RWPE2 (cell line): Measurements from ENCODE around the gene CLEC17A.
"Not testable (repeated sequence)": the region's sequence is repeated elsewhere in the genome, so short reads cannot be mapped to it uniquely, and the experiment has no call there.

Source experiments
- ATAC-seq: fragments of 200-7000 bp; cut with Tn5 transposase; 3 replicates; pipeline ENCODE4 v1.9.1; 2021; ENCODE audit warnings: low read depth
- DNase-seq: peaks from one replicate; pipeline ENCODE4 v3.0.0-alpha.2; 2020; ENCODE audit warnings: low spot score
- H3K27ac ChIP-seq: fragments of 450-650 bp; 2 replicates; pipeline ENCODE4 v1.5.1; 2017; ENCODE audit warnings: mild to moderate bottlenecking; ENCODE audit not compliant: poor library complexity, severe bottlenecking
- H3K27me3 ChIP-seq: fragments of 250-450 bp; sonication (Bioruptor Pico); 2 replicates; pipeline ENCODE4 v1.5.1; 2021; ENCODE audit warnings: mild to moderate bottlenecking, moderate library complexity; ENCODE audit not compliant: insufficient read depth, poor library complexity, severe bottlenecking
- H3K36me3 ChIP-seq: fragments of 250-450 bp; sonication (Bioruptor Pico); 2 replicates; pipeline ENCODE4 v1.5.1; 2020; ENCODE audit warnings: low read depth, mild to moderate bottlenecking, moderate library complexity
- H3K4me1 ChIP-seq: fragments of 250-450 bp; sonication (Bioruptor Pico); 2 replicates; pipeline ENCODE4 v1.5.1; 2021; ENCODE audit warnings: mild to moderate bottlenecking, moderate library complexity; ENCODE audit not compliant: insufficient read depth, poor library complexity, severe bottlenecking
- H3K4me3 ChIP-seq: fragments of 250-450 bp; sonication (Bioruptor Pico); 2 replicates; pipeline ENCODE4 v1.5.1; 2021; ENCODE audit warnings: mild to moderate bottlenecking, moderate library complexity; ENCODE audit not compliant: severe bottlenecking
- H3K9me3 ChIP-seq: fragments of 250-450 bp; sonication (Bioruptor Pico); 2 replicates; pipeline ENCODE4 v1.5.1; 2021; ENCODE audit warnings: mild to moderate bottlenecking, moderate library complexity; ENCODE audit not compliant: severe bottlenecking
- CTCF ChIP-seq: fragments of 450-650 bp; IDR thresholded peaks from one replicate; pipeline ENCODE4 v1.5.1; 2017; ENCODE audit warnings: mild to moderate bottlenecking, moderate library complexity; ENCODE audit not compliant: poor library complexity, severe bottlenecking

The CLEC17A gene

GRCh38 chr19:14550201-14550754 is 32.6 kb upstream of the CLEC17A start:
- Histone ChIP-seq H3K9me3 (no peaks in the 10 kb centered on the region), H3K4me3 (no peak overlapping the region), H3K27me3 (no peaks in the 10 kb centered on the region), H3K27ac (peak overlapping the region; percentile 71), H3K36me3 (peaks cover 28% of the 10 kb centered on the region), H3K4me1 (peaks cover 28% of the 10 kb centered on the region)
- ATAC-seq (peak; percentile 63), DNase-seq (peak; percentile 77)
- no peak for TF ChIP-seq CTCF

GRCh38 chr19:14551134-14552005 is 31.5 kb upstream of the CLEC17A start:
- not testable (repeated sequence) for H3K27me3 ChIP-seq, H3K4me3 ChIP-seq, H3K9me3 ChIP-seq
- peak; percentile 80 for DNase-seq
- H3K36me3 ChIP-seq: peaks cover 22% of the 10 kb centered on the region
- H3K27ac ChIP-seq: peak overlapping the region; percentile 71
- TF ChIP-seq CTCF: peak; percentile 51
- peaks cover 22% of the 10 kb centered on the region for H3K4me1 ChIP-seq
- peak; percentile 76 for ATAC-seq

- not testable (repeated sequence) for H3K4me3 ChIP-seq, DNase-seq, ATAC-seq, H3K9me3 ChIP-seq, H3K27me3 ChIP-seq
- peaks cover 22% of the 10 kb centered on the region for H3K4me1 ChIP-seq
- H3K36me3 ChIP-seq: peaks cover 16% of the 10 kb centered on the region
- peak overlapping the region; percentile 71 for H3K27ac ChIP-seq
Observed at GRCh38 chr19:14552006-14552360, 30.9 kb upstream of the CLEC17A start.

GRCh38 chr19:14553042-14553938 is 29.6 kb upstream of the CLEC17A start:
- Histone ChIP-seq H3K4me1 (peaks cover 22% of the 10 kb centered on the region), H3K9me3 (no peaks in the 10 kb centered on the region), H3K4me3 (no peak overlapping the region), H3K36me3 (peaks cover 20% of the 10 kb centered on the region), H3K27ac (peak overlapping the region; percentile 34), H3K27me3 (no peaks in the 10 kb centered on the region)
- DNase-seq (no peak), ATAC-seq (no peak)
- no peak for TF ChIP-seq CTCF

- Histone ChIP-seq H3K27me3 (no peaks in the 10 kb centered on the region), H3K4me1 (peaks cover 22% of the 10 kb centered on the region), H3K36me3 (peaks cover 14% of the 10 kb centered on the region), H3K4me3 (no peak overlapping the region), H3K27ac (peak overlapping the region; percentile 34), H3K9me3 (no peaks in the 10 kb centered on the region)
- no peak for ATAC-seq
- DNase-seq: no peak
- TF ChIP-seq CTCF: no peak
Observed at GRCh38 chr19:14553939-14554243, 29.0 kb upstream of the CLEC17A start.
